ENCODE measurements around the gene FRMD4A.
"Not testable (repeated sequence)": the region's sequence is repeated elsewhere in the genome, so short reads cannot be mapped to it uniquely, and the experiment has no call there.

Gene FRMD4A

GRCh38 chr10:13803566-13804554, 526.9 kb downstream of the FRMD4A start:
- no peak for DNase-seq

DNA sequence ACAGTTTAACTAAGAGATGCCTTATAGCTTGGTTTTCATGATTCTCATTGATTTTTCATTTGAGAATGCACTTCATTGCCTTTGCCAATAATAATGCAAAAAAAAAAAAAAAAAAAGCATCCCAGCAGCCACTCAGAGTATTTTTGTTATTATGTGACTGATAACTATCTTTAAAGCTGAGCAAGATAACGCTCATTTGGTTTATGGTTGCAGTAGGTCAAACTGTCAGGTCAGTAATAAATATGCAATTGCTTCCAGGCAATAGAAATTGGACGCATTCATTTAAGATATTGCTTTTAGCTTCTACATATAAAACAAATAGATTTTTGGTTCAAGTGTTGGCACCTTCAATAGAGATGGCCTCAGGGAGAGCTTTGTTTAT, 528.8 kb downstream of the FRMD4A start:
- no peak for DNase-seq

- no peak for DNase-seq
These were observed 529.4 kb downstream of the FRMD4A start for GRCh38 chr10:13801156-13801906.

GRCh38 chr10:13797164-13797563, 533.6 kb downstream of the FRMD4A start:
- no peak for DNase-seq

GRCh38 chr10:13795653-13796555, 534.8 kb downstream of the FRMD4A start:
- no peak for DNase-seq

DNA sequence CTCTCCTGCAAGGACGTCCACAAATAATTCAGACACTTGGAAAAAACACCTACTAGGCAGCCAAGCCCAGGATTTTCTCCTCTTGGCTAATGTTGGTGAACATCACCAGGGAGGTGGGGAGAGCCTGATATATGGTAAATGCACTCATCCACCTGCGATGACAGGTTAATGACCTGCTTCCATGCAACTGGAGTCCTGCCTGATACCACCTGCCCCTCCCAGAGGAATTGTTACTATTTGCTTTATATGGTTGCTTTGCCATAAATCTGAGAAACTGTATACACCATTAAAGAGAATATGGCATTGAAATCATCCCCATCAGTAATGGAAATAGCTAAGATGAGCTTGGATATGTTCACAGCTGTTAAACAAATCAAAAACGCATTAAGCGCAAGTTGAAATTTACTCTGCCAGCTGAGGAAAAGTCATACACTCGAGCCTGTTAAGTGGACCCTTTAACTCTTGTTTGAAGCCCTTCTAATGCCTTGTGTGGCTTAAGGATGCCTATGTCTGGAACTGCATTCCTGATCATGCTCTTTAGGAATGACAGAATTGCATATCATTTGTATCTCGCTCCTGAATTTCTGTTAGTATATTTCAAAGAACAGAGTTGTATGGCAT, 535.6 kb downstream of the FRMD4A start:
- no peak for DNase-seq

- no peak for DNase-seq
These were observed 538.7 kb downstream of the FRMD4A start for GRCh38 chr10:13792006-13792405.

GRCh38 chr10:13791483-13791882, 539.2 kb downstream of the FRMD4A start:
- DNase-seq: no peak

DNA sequence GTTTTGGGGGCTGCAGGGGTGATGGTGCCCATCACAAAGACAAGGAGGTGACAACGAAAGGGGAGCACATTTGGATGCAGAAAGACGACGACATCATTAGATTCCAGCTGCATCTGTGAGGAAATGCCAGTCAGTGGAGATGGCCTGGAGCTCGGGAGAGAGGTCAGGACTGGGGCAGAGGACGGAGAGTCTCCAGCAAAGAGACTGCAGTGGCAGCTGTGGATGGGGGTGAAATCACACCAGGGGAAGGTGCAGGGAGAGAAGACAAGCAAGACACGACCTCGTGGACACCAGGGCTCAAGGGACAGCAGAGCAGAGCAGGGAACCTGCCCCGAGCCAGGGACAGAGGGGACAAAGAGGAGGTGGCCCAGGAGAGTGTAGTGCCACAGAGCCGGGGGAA, 540.5 kb downstream of the FRMD4A start:
- no peak for DNase-seq

DNA sequence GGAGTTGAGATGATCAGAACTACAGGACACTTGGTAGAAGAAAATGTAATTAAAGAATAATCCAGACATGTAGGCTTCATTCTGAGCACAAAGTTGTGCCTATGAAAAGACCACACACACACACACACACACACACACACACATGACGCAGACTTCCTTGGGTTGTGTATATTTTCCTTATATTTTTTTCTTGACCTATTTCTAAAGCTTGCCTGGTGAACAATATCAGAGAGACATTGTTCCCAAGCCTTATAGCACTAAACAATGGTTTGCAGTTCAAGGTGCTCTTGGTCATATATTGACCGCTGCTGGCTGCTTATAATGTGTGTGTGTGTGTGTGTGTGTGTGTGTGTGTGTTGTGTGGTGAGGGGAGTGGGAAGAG, 541.3 kb downstream of the FRMD4A start:
- DNase-seq: no peak

GRCh38 chr10:13788711-13789447, 541.8 kb downstream of the FRMD4A start:
- no peak for DNase-seq

DNA sequence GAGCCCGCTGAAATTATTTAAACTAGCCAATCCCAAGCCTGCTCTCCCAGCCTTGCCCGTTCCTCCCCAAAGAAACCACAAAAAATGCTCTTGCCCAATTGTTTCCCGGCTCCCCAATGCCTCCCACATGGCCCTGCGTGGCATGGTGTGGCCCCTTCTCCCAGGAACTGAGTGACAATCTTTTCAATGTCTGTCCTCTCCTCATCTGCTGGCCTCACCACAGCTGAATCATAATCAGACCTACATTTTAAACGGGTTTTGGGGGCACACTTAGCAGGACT, 542.5 kb downstream of the FRMD4A start:
- no peak for DNase-seq

DNA sequence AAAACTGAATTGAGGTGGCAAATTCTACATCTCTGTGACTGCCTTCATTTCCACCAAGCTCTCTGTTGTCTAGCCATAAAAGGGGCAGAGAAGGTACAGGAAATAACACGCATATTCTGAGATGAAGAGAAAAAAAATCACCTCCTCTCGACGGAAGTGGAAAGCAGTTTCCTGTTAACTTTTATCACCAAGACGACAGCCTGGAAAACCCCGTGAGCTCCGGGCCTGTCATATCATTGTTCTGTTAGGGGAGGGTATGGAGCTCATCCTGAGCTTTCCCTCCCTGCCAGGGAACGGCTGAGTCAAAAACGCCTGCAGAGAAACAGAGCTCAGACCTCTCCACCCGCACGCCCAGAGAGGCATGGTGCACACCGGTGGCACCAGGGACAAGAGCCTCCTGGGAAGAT, 543.7 kb downstream of the FRMD4A start:
- DNase-seq: no peak

DNA sequence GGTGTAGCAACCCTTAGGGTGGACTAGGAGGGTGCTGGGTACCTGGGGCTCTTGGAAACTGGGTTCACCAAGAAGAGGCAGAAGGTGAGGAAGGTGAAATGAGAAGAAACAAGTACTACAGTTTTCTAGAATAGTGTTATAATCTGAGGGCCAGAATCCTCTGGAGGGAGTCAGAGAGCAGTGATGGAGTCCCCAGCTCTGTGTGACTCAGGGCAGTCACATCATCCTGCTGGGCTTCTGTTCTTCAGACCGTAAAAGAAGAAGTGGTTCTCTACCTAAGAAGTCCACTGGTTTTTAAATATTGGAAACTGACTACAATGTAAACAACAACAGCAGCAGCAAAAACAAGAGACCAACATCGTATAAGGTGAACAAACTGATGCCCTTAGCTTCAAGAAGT, 546.7 kb downstream of the FRMD4A start:
- no peak for DNase-seq

GRCh38 chr10:13779748-13780147, 551.0 kb downstream of the FRMD4A start:
- no peak for DNase-seq

GRCh38 chr10:13778693-13778960, 552.1 kb downstream of the FRMD4A start:
- DNase-seq: not testable (repeated sequence)

DNA sequence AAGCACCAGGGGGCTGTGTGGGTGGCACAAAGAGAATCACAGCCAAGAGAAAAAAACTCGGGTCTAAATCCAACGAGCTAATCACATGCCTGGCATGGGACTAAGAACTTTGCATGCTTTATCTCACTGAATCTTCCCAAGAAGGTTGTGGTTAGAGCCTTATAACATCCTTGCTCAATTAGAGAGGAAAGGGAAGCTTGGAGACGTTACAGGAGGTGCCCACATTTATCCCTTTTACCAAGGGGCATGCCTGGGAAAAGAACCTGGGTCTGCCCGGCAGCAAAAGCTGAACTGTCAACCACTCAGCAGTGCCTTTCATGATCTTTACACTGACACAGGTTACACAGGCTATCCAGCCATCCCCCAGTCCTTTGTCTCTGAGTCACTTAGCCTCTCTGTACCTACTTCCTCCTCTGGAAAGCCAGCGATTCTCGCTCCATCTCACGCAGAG, 553.8 kb downstream of the FRMD4A start:
- no peak for DNase-seq

GRCh38 chr10:13775786-13776775, 554.6 kb downstream of the FRMD4A start:
- DNase-seq: no peak

- DNase-seq: no peak
These were observed 556.3 kb downstream of the FRMD4A start for GRCh38 chr10:13774303-13774893.

DNA sequence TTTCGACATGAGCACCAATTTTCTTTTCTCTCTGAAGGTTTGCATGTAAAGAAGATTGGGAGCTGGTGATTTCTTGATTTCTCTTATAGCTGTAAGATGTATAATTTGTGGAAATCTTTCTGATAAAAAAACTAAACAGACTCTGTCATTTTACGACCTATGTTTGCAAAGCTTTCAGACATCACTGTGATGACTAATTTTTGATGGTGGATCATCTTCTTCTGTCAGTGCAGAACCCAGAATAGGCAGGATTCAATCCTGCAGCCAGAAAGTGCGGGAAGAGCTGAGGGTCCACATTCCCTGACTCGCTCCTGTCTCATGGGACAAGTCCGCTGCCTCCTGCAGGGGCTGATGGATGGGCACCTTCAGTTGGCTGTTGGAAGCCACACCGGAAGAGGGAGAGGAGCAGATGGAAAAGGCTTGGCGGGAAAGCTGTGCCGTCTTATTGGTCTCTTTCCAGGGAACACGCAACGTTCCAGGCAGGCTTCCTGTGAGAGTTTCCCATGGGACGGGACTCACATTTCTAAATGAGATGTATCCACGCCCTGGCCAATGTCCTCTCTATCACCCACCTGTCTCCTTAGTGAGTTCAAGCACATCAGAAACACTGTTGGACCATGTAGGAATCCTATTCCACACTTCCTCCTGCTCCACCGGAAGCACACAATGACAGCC, 557.1 kb downstream of the FRMD4A start:
- no peak for DNase-seq
